Renal pelvis (tissue), 4 donors: ENCODE data around the gene ISM1. TPM values are rescaled to one million over a fixed set of nuclear protein-coding genes. Genes with fewer than 3 reads are reported as not detected.

Source experiments
- DNase-seq: peaks from one replicate; pipeline ENCODE4 v3.0.0-alpha.2; 2013
- polyA plus RNA-seq, 3 donors: library from polyadenylated mRNA; unstranded; fragments of 120-200 nt; gene quantifications; one replicate each; pipeline ENCODE4 v1.2.1, GENCODE V29; 2013; ENCODE audit not compliant: insufficient read length in 3 of 3

ISM1 gene
- polyA plus RNA-seq, 3 donors: 3.3 to 5.4 (median 4.4) TPM

GRCh38 chr20:13278812-13279570, 57.9 kb downstream of the ISM1 start:
- DNase-seq: no peak

GRCh38 chr20:13280609-13281324, 59.7 kb downstream of the ISM1 start:
- DNase-seq: no peak

- no peak for DNase-seq
Measured at GRCh38 chr20:13283869-13284829, 63.1 kb downstream of the ISM1 start.

- no peak for DNase-seq
Measured at GRCh38 chr20:13284830-13285229, 63.8 kb downstream of the ISM1 start.

GRCh38 chr20:13285408-13285807, 64.3 kb downstream of the ISM1 start:
- DNase-seq: no peak

- no peak for DNase-seq
Measured at GRCh38 chr20:13286052-13286451, 65.0 kb downstream of the ISM1 start.

GRCh38 chr20:13286607-13287006, 65.5 kb downstream of the ISM1 start:
- DNase-seq: no peak

GRCh38 chr20:13288357-13288756, 67.3 kb downstream of the ISM1 start:
- no peak for DNase-seq

GRCh38 chr20:13289031-13289430, 68.0 kb downstream of the ISM1 start:
- no peak for DNase-seq

GRCh38 chr20:13290724-13291123, 69.7 kb downstream of the ISM1 start:
- no peak for DNase-seq

GRCh38 chr20:13291157-13291556, 70.1 kb downstream of the ISM1 start:
- no peak for DNase-seq

GRCh38 chr20:13292201-13292885, 71.3 kb downstream of the ISM1 start:
- no peak for DNase-seq

- DNase-seq: no peak
Measured at GRCh38 chr20:13294522-13294921, 73.4 kb downstream of the ISM1 start.

GRCh38 chr20:13295637-13296036, 74.6 kb downstream of the ISM1 start:
- DNase-seq: no peak

- no peak for DNase-seq
Measured at GRCh38 chr20:13296070-13296469, 75.0 kb downstream of the ISM1 start.

- DNase-seq: no peak
Measured at GRCh38 chr20:13297147-13297899, 76.2 kb downstream of the ISM1 start.

GRCh38 chr20:13298692-13299373, 77.8 kb downstream of the ISM1 start:
- DNase-seq: no peak

GRCh38 chr20:13299401-13299800, 78.3 kb downstream of the ISM1 start:
- no peak for DNase-seq

GRCh38 chr20:13301596-13301995, 80.5 kb downstream of the ISM1 start:
- DNase-seq: no peak
